HepG2 (cell line): ENCODE measurements around the gene P3H2. TPM values are rescaled to one million over a fixed set of nuclear protein-coding genes. Genes with fewer than 3 reads are reported as not detected.

ENCODE experiments used
- ATAC-seq: fragments of 200-7000 bp; cut with Tn5 transposase; 3 replicates; pipeline ENCODE4 v1.9.1; 2020; ENCODE audit warnings: mild to moderate bottlenecking, moderate library complexity
- BruUV-seq: library from RNA; stranded (reverse); fragments of 400-500 nt; replicated peaks from 2 replicates; lab custom pipeline; 2021; lab: Mats Ljungman, UMichigan
- CTCF ChIA-PET: fragments of 300-600 bp; formaldehyde crosslinking; extraction: SDS; loops from one replicate; lab custom pipeline; 2021; ENCODE audit warnings: low total read pairs, inconsistent platforms, low intra/inter-chr PET ratio; lab: Yijun Ruan, JAX
- POLR2A ChIA-PET: fragments of 350-600 bp; sonication (Branson Sonifier 250); formaldehyde crosslinking; loops from one replicate; lab custom pipeline; 2020; ENCODE audit warnings: antibody characterized with exemption, inconsistent platforms; lab: Yijun Ruan, JAX
- DNase-seq: peaks from one replicate; pipeline ENCODE4 v3.0.0-alpha.2; 2015; ENCODE audit warnings: low spot score
- FAIRE-seq: peaks from 3 replicates; lab custom pipeline; 2011; peaks lifted over from hg19 to GRCh38; lab: Jason Lieb, UNC
- H2AFZ ChIP-seq: one replicate; pipeline ENCODE4 v1.6.1; 2011; ENCODE audit warnings: low read length, inconsistent platforms
- H3K27ac ChIP-seq: fragments of 300-600 bp; 3 replicates; pipeline ENCODE4 v1.8.0; 2011; ENCODE audit warnings: mixed run types, mild to moderate bottlenecking, mixed read lengths, low read length, inconsistent platforms; ENCODE audit not compliant: insufficient read depth; ENCODE audit errors: extremely low read length
- H3K27me3 ChIP-seq, 2 experiments: fragments of 200-600 bp in 1 of 2; 2 replicates in 1 of 2; 3 replicates in 1 of 2; pipeline versions ENCODE4 v1.6.0 to v1.8.0; 2011; ENCODE audit warnings: low read length in 2 of 2, mild to moderate bottlenecking in 2 of 2, moderate library complexity in 2 of 2, inconsistent platforms in 1 of 2; ENCODE audit not compliant: insufficient read depth in 2 of 2, control insufficient read depth in 1 of 2
- H3K36me3 ChIP-seq, 2 experiments: fragments of 200-600 bp in 1 of 2; replicated peaks in 1 of 2; 2 replicates in 1 of 2; 3 replicates in 1 of 2; pipeline versions ENCODE4 v1.5.1 to v1.8.0; 2011; ENCODE audit warnings: low read length in 2 of 2, inconsistent platforms in 1 of 2; ENCODE audit not compliant: insufficient read depth in 2 of 2, control insufficient read depth in 1 of 2
- H3K4me1 ChIP-seq: 2 replicates; pipeline ENCODE4 v1.5.1; 2012; ENCODE audit warnings: low read length, inconsistent platforms; ENCODE audit not compliant: insufficient read depth
- H3K4me2 ChIP-seq: 2 replicates; pipeline ENCODE4 v1.6.0; 2011; ENCODE audit warnings: low read depth, low read length, inconsistent platforms
- H3K4me3 ChIP-seq, 3 experiments: fragments of 200-600 bp in 1 of 3; sonication (generic), shearing (Covaris generic) in 1 of 3; replicated peaks in 1 of 3; 2 replicates each; pipeline ENCODE4 v1.5.1; 2011 to 2016; ENCODE audit warnings: low read length in 3 of 3, inconsistent platforms in 2 of 3, low read depth in 2 of 3, mild to moderate bottlenecking in 2 of 3, control low read depth in 1 of 3, mixed read lengths in 1 of 3; ENCODE audit not compliant: insufficient read depth in 1 of 3
- H3K79me2 ChIP-seq: one replicate; pipeline ENCODE4 v1.6.1; 2011; ENCODE audit warnings: low read length, inconsistent platforms; ENCODE audit not compliant: insufficient read depth
- H3K9ac ChIP-seq: 2 replicates; pipeline ENCODE4 v1.6.0; 2011; ENCODE audit warnings: mild to moderate bottlenecking, low read depth, low read length, inconsistent platforms; ENCODE audit not compliant: insufficient read depth
- H3K9me3 ChIP-seq: 2 replicates; pipeline ENCODE4 v1.5.1; 2012; ENCODE audit warnings: mild to moderate bottlenecking, low read length
- H4K20me1 ChIP-seq: 2 replicates; pipeline ENCODE4 v1.6.0; 2011; ENCODE audit warnings: inconsistent platforms, mild to moderate bottlenecking, low read length, moderate library complexity; ENCODE audit not compliant: insufficient read depth
- KDM4B ChIP-seq: sonication (generic); formaldehyde crosslinking; IDR thresholded peaks from 2 replicates; pipeline ENCODE4 v1.4.0; 2020; ENCODE audit warnings: missing genetic modification reagents
- KLF11 ChIP-seq: IDR thresholded peaks from 2 replicates; pipeline ENCODE4 v1.6.1; 2016; ENCODE audit warnings: missing compliant biosample characterization
- PCBP1 ChIP-seq: fragments of 200-400 bp; formaldehyde crosslinking; IDR thresholded peaks from 2 replicates; pipeline ENCODE4 v1.6.1; 2017; ENCODE audit warnings: mild to moderate bottlenecking, low read depth, low read length, borderline replicate concordance
- REPIN1 ChIP-seq: sonication (generic); formaldehyde crosslinking; IDR thresholded peaks from 2 replicates; pipeline ENCODE4 v1.8.0; 2022; ENCODE audit warnings: missing genetic modification reagents, low read depth, mild to moderate bottlenecking, borderline replicate concordance
- SATB2 ChIP-seq: sonication (generic); formaldehyde crosslinking; IDR thresholded peaks from 2 replicates; pipeline ENCODE4 v1.5.0; 2020; ENCODE audit warnings: missing genetic modification reagents
- ZBTB8A ChIP-seq: sonication (generic); formaldehyde crosslinking; IDR thresholded peaks from 2 replicates; pipeline ENCODE4 v1.4.0; 2020; ENCODE audit warnings: mild to moderate bottlenecking, low read depth, missing genetic modification reagents, borderline replicate concordance
- ZFP82 ChIP-seq: sonication (generic); formaldehyde crosslinking; IDR thresholded peaks from 2 replicates; pipeline ENCODE4 v1.5.1; 2020; ENCODE audit warnings: mild to moderate bottlenecking, missing genetic modification reagents, borderline replicate concordance
- ZNF614 ChIP-seq: IDR thresholded peaks from 2 replicates; pipeline ENCODE4 v1.6.1; 2018; ENCODE audit warnings: missing biosample characterization, missing genetic modification reagents, inconsistent platforms, borderline replicate concordance
- ZNF619 ChIP-seq: sonication (generic); formaldehyde crosslinking; IDR thresholded peaks from 2 replicates; pipeline ENCODE4 v1.4.0; 2020; ENCODE audit warnings: mild to moderate bottlenecking, missing genetic modification reagents
- ZNF691 ChIP-seq: sonication (generic); formaldehyde crosslinking; IDR thresholded peaks from 2 replicates; pipeline ENCODE4 v1.4.0; 2020; ENCODE audit warnings: missing genetic modification reagents, low read depth, mild to moderate bottlenecking, borderline replicate concordance
- WGBS: methylation state at CpG from one replicate; pipeline ENCODE4 v1.1.6; 2017; ENCODE audit warnings: low lambda C conversion rate; 5-methylcytosine and 5-hydroxymethylcytosine counted together
- in situ Hi-C: cut with HindIII; loops from 2 replicates; pipeline ENCODE4 v1.10.0; 2017; ENCODE audit warnings: low pct_unique_long_range_greater_than_20kb; ENCODE audit not compliant: extremely low pct_ligation_motif_present
- intact Hi-C: fragments of 100-400 bp; cut with micrococcal nuclease; formaldehyde crosslinking; loops from one replicate; pipeline ENCODE4 v1.10.0; 2022; ENCODE audit not compliant: unreplicated experiment
- polyA plus RNA-seq, 8 experiments: library from polyadenylated mRNA; depleted of rRNA in 3 of 8; stranded (reverse) in 7 of 8; unstranded in 1 of 8; fragments of >200 nt; fragmentation: Illumina TruSeq in 4 of 8; extraction: Trizol in 4 of 8; gene quantifications; 2 replicates each; pipeline versions ENCODE4 v1.2.1 to v1.2.3, GENCODE V29; 2011 to 2016; ENCODE audit warnings: low read depth in 4 of 8, missing spikeins in 1 of 8, mixed read lengths in 1 of 8; ENCODE audit not compliant: insufficient read depth in 1 of 8
- total RNA-seq, 5 experiments: library from RNA; depleted of rRNA; stranded (reverse); fragments of >200 nt; fragmentation: Illumina TruSeq; extraction: Trizol; gene quantifications; 2 replicates each; pipeline ENCODE4 v1.2.3, GENCODE V29; 2016; ENCODE audit warnings: low read depth in 1 of 5
- TF ChIP-seq, protein P1 (sequence below): sonication (generic); formaldehyde crosslinking; IDR thresholded peaks from 2 replicates; pipeline ENCODE4 v1.8.1; 2023; ENCODE audit warnings: mild to moderate bottlenecking, moderate library complexity, missing genetic modification reagents
- TF ChIP-seq, protein P2 (sequence below): sonication (generic); formaldehyde crosslinking; IDR thresholded peaks from 2 replicates; pipeline ENCODE4 v1.5.0; 2020; ENCODE audit warnings: missing genetic modification reagents, mild to moderate bottlenecking, borderline replicate concordance
- TF ChIP-seq, protein P3 (sequence below): sonication (generic); formaldehyde crosslinking; IDR thresholded peaks from 2 replicates; pipeline ENCODE4 v1.5.1; 2020; ENCODE audit warnings: missing genetic modification reagents, mild to moderate bottlenecking, borderline replicate concordance
- TF ChIP-seq, protein P4 (sequence below): sonication (generic); formaldehyde crosslinking; IDR thresholded peaks from 2 replicates; pipeline ENCODE4 v1.8.1; 2023; ENCODE audit warnings: mild to moderate bottlenecking, missing genetic modification reagents

The P3H2 gene
- total and polyA plus RNA-seq, 2 of the 13 experiments (the other 11 are each of a cell fraction or from before 2014, with no cell fraction given) = not detected

- Histone ChIP-seq H2AFZ (no peak overlapping the region), H3K4me1 (no peaks in the 10 kb centered on the region), H3K9ac (no peak overlapping the region), H4K20me1 (no peaks in the 10 kb centered on the region), H3K36me3 (no peaks in the 10 kb centered on the region), H3K4me2 (no peak overlapping the region), H3K27ac (no peak overlapping the region), H3K79me2 (no peaks in the 10 kb centered on the region), H3K9me3 (no peaks in the 10 kb centered on the region), H3K27me3 (no peaks in the 10 kb centered on the region), H3K4me3 (no peak overlapping the region)
- 5% methylated on average over 9 of the region's 9 CpGs for WGBS
- intact Hi-C loops = no loop called here
- CTCF ChIA-PET = no interaction called here
- FAIRE-seq (no peak), DNase-seq (no peak), ATAC-seq (no peak)
- TF ChIP-seq KDM4B (CRISPR knock-in tag) (no peak), REPIN1 (CRISPR knock-in tag) (no peak), ZBTB8A (CRISPR knock-in tag) (no peak), ZNF691 (CRISPR knock-in tag) (no peak), KLF11 (CRISPR knock-in tag) (no peak), ZFP82 (CRISPR knock-in tag) (no peak), SATB2 (no peak), ZNF619 (CRISPR knock-in tag) (no peak), ZNF614 (CRISPR knock-in tag) (no peak), PCBP1 (no peak)
- TF ChIP-seq, protein P1, sequence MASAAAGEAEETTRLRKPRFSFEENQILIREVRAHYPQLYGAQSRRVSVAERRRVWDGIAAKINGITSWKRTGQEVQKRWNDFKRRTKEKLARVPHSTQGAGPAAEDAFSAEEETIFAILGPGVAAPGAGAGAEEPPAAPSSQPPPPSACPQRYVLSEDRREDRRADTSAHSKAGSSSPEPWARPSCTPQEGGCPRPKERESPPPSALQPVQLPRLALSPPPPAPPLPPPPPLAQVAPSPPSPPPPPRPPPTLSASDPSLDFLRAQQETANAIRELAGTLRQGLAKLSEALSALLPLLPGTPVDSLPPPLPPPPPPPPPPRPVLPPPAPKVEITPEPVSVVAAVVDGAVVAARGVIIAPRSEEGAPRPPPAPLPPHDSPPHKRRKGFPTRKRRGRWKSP (CRISPR knock-in tag) = no peak
- TF ChIP-seq, protein P2, sequence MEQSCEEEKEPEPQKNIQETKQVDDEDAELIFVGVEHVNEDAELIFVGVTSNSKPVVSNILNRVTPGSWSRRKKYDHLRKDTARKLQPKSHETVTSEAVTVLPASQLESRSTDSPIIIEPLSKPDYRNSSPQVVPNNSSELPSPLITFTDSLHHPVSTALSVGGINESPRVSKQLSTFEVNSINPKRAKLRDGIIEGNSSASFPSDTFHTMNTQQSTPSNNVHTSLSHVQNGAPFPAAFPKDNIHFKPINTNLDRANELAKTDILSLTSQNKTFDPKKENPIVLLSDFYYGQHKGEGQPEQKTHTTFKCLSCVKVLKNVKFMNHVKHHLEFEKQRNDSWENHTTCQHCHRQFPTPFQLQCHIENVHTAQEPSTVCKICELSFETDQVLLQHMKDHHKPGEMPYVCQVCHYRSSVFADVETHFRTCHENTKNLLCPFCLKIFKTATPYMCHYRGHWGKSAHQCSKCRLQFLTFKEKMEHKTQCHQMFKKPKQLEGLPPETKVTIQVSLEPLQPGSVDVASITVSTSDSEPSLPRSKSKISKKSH (CRISPR knock-in tag) = no peak
- TF ChIP-seq, protein P3, sequence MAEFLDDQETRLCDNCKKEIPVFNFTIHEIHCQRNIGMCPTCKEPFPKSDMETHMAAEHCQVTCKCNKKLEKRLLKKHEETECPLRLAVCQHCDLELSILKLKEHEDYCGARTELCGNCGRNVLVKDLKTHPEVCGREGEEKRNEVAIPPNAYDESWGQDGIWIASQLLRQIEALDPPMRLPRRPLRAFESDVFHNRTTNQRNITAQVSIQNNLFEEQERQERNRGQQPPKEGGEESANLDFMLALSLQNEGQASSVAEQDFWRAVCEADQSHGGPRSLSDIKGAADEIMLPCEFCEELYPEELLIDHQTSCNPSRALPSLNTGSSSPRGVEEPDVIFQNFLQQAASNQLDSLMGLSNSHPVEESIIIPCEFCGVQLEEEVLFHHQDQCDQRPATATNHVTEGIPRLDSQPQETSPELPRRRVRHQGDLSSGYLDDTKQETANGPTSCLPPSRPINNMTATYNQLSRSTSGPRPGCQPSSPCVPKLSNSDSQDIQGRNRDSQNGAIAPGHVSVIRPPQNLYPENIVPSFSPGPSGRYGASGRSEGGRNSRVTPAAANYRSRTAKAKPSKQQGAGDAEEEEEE (CRISPR knock-in tag) = no peak
- TF ChIP-seq, protein P4, sequence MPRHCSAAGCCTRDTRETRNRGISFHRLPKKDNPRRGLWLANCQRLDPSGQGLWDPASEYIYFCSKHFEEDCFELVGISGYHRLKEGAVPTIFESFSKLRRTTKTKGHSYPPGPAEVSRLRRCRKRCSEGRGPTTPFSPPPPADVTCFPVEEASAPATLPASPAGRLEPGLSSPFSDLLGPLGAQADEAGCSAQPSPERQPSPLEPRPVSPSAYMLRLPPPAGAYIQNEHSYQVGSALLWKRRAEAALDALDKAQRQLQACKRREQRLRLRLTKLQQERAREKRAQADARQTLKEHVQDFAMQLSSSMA (CRISPR knock-in tag) = no peak
- in situ Hi-C loops = no loop called here
- BruUV-seq = no TSS peak
- POLR2A ChIA-PET = no interaction called here
These were observed 71.7 kb downstream of the P3H2 start for GRCh38 chr3:190048932-190049441.
